ENCODE measurements around the gene VDAC1. TPM values are rescaled to one million over a fixed set of nuclear protein-coding genes. Genes with fewer than 3 reads are reported as not detected.
"Not testable (repeated sequence)": the region's sequence is repeated elsewhere in the genome, so short reads cannot be mapped to it uniquely, and the experiment has no call there.

The VDAC1 gene, protein sequence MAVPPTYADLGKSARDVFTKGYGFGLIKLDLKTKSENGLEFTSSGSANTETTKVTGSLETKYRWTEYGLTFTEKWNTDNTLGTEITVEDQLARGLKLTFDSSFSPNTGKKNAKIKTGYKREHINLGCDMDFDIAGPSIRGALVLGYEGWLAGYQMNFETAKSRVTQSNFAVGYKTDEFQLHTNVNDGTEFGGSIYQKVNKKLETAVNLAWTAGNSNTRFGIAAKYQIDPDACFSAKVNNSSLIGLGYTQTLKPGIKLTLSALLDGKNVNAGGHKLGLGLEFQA
- total RNA-seq, result 189 and 220 TPM in 2 replicates

DNA sequence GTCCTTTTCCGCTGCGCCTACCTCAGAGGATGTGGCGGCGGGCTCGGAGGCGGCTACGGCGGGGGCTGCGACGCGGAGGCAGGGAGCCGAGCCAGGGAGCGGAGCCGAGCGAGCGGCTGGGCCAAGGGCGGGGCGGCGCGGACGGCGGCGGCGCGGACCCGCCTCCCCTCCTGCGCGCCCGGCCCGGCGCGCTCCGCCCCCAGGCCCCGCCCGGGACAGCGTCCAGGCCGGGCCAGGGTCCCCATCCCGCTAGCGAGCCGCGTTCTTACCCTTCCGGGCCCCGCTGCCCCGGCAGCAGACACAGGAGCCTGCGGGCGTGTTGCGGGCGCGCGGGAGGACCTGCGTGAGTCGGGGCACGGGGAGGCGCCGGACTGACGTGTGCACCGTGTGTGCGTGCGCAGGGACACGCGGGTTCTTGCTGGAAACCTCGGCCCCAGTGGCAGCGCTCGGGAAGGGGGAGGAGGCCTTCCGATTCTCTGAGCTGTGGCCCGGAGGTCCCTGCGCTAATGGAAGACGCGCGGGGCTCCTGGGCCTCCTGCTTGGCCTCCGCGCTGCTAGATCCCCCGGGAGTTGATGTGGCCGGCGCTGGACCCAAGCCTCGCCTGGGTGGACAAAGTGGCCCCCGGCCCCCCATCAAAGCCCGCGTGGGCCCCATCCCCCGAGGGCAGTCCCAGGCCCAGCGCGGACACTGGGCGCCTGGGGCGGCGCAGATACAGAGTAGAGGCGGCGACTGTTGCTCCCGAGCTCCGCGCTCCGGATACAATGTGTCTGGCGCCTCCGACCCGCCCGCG, at the start of gene VDAC1:
Gene VDAC1 (minus strand): TSS at position 350 of the 791 bp plus-strand sequence. CDS start 11,963 bp downstream, outside the sequence.
- peak; percentile 82 to 87 for DNase-seq (ENCODE audit: low read depth in 2 of 2)

DNA sequence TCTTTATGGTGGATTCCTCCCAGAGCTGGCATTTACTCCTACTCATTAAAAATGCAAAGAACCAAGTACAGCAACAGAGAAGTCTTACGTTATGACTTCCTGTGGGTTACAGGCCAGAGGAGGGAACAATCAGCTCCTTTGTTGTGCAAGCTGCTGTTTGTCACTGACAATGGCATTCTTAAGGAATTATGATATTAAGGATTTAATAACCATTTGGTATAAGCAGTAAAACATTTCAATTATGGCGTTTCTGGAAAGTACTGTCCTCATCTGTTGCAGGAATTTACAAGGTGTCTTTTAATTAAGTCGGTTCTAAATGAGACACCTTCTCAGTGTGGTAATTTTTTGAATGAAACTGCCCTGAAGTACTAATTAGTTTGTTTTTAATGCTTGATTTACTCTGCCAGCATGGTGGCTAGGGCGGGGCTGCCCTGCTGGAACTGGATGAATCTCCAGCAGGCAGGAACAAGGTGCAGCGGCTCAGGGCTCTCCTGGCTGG, 49.1 kb upstream of the VDAC1 start:
- no peak for DNase-seq (ENCODE audit: low read depth in 2 of 2)

DNA sequence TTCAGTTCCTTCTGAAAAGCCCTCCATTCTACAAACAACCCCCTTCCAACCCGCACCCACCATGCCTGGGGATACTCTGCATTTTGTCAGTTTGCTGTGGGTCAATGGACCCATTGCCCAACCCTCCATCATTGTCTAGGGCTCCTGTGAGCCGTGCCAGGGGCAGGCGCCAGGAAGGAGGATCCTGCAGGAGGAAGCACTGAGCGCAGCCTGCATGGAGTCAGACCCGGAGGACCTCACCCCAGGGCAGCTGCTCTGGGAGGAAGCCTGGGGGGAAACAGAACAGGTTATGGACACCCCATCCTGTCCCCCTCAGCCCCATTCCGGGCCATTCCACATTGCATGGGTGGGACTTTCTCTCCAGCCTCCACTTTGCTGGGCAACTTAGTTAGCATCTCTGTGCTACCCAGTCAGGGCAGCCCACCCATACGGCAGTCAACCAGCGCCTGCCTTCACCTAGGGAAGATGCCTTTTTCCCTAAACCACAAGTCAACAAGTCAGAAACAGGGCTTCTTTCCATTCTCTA, 48.6 kb upstream of the VDAC1 start:
- DNase-seq (ENCODE audit: low read depth in 2 of 2), result no peak

DNA sequence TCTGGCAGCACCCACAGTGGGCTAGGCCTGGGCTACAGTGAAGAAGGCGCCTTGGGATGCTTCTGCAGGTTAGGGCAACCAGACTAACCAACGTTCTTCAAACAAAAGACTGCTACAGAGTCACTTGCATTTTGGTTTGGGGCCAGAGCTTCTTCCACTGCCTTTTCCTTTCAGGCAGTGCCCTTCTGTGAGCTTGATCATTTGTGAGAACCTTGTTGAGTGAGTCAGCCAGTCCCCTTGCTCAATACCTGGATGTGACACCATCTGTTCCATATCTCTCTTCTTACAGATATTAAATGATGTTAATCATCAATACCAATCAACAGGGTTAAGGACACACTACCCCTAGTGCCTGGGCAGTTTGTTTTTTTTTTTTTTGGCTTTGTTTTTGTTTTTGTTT, 46.5 kb upstream of the VDAC1 start:
- no peak for DNase-seq (ENCODE audit: low read depth in 2 of 2)

DNA sequence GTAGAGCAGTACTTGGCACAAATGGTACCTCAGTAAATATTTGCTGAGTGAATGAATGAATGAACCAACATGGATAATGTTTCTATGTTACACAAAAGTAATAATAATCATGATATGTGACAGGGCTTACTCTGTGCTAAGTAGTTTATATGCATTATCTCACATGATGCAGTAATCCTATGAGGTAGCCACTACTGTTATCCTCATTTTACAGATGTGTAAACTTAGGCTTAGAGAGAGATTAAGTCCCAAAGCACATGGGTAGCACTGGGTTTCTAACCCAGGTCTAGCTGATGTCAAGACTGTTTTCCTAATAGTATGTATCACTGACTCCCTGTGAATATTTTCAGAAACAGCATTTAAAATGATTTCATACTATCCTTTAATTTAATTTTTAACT, 44.1 kb upstream of the VDAC1 start:
- no peak for DNase-seq (ENCODE audit: low read depth in 2 of 2)

DNA sequence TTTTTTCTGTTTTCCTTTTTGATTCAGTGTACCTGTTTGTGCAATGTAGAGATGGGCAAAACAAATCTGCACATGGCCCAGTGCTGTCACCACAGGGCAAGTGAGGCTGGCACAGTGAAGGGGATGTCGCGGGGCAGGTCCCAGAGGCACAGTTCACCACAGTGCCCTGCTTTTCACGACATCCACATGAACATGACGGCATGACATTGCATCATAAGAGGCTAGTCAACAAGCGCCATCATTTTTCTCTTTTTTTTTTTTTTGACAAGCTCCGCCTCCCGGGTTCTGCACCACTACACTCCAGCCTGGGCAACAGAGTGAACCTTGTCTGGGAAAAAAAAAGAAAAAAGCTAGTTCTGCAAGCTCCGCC, 42.9 kb upstream of the VDAC1 start:
- no peak for DNase-seq (ENCODE audit: low read depth in 2 of 2)

DNA sequence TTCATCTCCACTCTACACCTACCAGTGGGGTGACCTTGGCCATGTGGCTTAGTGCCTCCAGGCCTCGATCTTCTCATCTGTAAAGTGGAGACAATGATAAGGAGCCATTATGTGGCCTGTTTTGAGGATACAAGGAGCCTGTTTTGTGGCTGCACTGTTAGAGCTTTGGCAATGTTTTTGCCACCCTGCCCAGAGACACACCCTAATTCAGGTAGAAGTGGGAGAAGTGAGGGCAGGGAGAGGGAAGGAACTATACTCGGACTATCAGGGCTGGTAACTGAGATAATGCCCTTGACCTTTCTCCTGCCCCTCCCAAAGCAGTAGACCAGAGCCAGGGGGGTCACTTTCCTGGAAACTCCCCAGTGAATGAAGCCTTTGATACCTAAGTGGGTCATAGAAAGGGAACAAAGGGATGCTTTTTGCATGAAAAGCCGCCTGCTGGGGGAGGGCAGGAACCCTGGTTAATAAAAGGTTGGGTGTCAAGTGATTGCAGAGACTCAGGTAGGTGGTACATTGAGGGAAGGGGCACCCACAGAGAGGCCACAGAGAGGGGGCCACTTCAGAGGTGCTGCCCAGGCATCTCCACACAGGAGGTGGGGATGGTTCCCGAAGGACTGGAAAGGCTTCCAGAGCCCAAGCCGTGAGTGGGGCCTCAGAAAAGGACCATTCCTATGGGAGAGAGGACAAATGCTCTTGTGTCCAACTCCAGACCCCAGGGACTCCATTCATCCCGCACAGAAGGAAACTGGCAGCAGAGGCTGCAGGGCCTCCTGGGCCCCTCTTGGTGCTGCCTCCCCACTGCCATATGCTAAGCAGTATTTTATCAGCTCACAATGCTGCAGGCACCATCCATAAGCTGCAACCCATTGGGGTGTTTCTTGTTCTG, 42.3 kb upstream of the VDAC1 start:
- DNase-seq (ENCODE audit: low read depth in 2 of 2), result no peak

DNA sequence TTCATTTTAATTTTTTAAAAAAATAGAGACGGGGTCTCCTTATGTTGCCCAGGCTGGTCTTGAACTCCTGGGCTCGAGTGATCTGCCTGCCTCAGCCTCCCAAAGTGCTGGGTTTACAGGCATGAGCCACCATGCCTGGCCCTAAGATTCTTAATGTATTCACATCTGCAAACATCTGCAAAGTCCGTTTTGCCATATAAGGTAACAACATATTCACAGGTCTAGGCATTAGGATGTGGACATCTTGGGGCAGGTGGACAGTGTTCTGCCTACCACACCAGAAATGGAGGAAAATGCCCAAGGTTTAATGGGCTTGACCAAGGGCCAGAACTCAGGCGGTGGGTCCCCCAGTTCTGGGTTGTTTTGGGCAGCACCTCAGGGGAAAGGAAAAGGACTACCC, 41.6 kb upstream of the VDAC1 start:
- no peak for DNase-seq (ENCODE audit: low read depth in 2 of 2)

DNA sequence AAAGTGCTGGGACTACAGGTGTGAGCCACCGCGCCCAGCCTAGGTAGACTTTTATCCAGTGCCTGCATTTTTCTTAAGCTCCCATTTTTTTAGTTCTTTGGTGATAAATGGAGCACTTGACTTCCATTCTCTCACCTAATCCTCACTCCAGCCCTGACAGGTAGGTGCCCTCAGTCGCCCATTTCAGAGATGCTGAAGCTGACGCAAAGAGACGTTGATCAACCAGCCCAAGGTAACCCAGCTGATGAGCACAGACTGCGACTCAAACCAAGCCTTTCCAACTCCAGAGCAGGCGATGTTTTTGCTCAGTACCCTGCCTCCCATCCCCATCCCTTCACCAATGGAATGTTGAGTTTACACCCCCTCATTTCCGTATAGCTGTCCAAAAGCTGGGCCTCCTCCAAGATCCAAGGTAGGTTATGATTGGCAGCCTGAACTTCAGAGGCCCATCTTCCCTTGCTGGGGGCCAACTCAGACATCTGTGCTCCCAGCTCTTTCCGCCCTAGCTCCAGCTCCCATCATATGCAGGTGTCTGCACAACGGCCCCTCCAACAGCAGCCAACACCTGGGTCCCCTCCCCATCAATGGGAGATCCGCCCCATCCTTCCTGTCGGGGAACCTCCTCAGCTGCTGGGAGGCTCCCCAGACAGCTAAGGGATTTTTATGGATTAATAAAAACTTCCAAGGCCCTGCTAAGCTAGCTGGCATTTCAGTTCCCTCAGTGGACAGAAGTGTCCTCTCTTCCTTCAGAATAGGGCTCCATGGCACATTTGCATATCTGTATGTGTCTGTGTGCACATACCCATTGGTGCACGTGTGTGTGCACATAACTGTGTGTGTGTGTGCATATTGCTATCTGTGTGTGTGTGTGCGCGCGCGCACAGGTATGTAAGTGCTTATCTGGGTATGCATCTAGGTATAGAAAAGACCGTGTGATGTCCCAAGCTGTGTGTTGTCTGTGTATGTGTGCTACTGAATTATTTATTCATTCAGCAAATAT, 39.3 kb upstream of the VDAC1 start:
- no peak for DNase-seq (ENCODE audit: low read depth in 2 of 2)

DNA sequence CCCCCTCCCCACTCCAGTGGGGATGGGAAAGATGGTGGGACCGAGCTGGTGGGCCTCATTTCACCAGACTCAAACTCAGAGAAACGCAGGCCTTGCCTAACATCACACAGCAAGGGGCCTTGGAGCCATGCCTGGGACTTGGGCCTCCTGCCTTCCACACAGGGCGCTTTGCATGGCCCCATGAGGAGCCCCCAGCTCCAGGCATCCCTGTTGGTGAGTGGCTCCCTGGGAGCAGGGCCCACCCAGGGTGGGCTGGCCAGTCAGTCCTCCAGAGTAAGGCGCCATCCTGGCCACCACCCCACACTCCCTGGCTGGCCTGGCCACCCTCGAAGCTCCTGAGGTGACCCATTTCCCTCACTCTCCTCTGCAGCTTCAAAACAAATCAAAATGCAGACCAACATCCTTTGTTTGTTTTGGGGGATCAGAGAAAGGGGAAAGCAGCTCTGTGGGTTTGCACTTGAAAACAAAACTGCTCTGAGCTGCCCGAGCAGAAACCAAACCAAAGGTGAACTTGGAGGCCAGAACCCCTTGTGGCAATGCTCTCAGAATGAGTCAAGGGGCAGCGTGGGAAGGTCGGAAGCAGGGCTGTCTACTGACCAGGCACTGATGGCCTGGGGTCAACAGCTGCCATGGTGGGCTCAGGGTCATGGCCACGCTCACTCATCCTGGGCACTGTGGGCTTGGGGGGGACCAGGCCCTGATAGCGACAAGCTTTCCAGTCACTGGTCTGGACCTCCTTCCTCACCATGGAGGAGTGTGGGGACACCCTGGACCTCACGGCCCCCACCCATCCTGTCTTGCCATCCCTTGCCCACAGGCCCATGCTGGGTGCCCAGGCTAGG, 37.0 kb upstream of the VDAC1 start:
- DNase-seq (ENCODE audit: low read depth in 2 of 2), result no peak

DNA sequence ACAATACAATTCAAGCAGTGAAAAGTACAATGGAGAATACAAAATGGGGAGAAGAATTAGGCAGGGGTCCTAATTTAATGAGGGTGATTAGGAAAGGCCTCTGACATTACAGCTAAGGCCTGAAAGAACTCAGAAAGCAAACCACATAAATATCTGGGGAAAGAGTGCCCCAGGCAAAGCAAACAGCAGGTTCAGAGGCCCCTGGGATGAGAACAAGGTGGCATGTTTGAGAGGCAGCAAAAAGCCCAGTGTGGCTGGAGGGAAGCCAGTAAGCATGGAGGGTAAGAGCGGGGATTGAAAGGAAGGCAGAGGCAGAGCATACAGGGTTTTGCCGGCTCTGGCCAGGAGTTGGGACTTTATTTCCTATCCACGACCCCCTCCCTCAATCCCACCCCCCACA, 33.4 kb upstream of the VDAC1 start:
- no peak for DNase-seq (ENCODE audit: low read depth in 2 of 2)

DNA sequence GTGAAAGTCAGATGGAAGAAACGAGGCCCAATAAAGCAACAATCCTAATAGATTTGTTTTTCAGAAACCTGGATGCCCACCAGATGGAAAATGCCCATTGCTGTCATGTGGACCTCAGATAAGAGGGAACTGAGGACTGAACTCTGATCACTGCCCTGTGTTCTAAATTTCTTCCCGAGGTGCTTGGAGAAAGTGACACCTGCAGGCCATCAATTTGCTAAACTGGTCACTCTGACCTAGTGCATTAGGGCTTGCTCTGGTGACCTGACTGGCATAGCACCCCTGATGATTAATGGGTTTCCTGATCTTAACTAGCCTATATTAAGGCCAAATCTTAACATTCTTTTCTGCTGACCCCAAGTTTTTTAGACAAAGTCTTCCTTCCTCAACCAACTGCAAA, 32.4 kb upstream of the VDAC1 start:
- DNase-seq (ENCODE audit: low read depth in 2 of 2), result no peak

DNA sequence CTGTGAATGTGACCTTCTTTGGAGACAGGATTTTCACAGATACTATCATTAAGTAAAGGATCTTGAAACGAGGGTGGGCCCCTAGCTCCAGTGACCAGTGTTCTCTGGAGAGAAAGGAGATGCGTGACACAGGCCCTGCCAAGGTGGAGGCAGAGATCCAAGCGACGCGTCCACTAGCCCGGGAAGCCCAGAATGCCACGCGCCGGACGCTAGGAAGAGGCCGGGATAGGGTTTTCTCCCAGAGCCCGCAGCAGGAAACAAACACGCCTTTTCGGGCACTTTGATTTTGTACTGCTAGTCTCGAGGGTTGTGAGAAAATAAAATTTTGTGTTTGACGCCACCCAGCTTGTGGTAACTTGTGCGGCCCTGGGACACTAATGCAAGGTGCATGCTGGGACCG, 29.6 kb upstream of the VDAC1 start:
- DNase-seq (ENCODE audit: low read depth in 2 of 2), result no peak

DNA sequence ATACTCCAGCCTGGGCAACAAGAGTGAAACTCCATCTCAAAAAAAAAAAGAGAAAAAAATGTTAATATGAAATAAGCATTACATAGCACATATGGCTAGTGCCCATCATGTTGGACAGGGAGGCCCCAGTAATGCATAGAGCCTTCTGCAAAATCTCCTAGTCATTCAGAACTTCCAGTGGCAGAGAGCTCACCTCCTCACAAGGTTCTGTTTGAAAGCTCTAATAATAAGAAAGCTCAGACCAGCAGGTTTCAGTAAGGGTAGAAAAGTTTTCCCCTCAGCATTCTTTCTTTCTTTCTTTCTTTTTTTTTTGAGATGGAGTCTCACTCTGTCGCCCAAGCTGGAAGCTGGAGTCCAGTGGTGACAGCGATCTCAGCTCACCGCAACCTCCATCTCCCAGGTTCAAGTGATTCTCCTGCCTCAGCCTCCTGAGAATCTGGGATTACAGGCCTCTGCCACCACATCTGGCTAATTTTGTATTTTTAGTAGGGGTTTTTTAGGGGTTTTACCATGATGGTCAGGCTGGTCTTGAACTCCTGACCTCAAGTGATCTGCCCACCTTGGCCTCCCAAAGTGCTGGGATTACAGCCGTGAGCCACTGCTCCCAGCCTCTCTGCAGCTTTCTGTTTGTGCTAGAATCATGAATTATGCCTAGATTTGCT, 25.7 kb upstream of the VDAC1 start:
- DNase-seq (ENCODE audit: low read depth in 2 of 2), result not testable (repeated sequence)

DNA sequence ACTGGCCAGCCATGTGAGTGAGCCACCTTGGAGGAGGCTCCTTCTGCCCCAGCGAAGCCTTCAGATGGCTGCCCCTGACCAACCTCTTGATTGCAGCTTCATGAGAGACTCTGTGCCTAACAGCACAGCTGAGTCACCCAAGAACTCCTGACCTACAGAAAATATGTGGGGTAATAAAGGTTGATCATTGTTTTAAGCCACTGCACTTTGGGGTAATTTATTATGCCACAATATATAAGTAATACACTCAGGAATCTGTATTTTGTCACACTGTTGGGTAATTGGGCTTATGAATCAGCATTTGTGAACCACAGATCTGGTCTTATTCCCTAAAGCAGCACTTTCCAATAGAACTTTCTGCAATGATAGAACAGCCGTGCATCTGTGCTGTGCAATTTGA, 24.4 kb upstream of the VDAC1 start:
- no peak for DNase-seq (ENCODE audit: low read depth in 2 of 2)

DNA sequence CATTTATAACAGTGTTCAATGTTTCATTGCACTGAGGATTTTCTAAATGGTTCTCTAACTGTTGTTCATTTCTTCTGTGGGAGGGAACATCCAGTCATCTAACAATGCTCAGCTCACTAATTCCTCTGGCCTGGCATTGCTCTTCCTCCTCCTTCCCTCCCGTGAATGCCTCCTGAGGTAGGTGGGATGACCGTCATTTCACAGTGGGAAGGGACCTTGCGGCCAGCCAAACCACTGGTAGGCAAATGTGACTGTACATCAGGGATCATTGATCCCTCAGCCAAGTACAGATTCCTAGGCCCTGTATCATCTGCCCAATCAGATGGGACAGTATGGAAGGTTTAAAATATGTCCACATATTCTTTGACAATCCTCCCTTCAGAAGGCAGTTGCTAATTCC, 23.7 kb upstream of the VDAC1 start:
- no peak for DNase-seq (ENCODE audit: low read depth in 2 of 2)

DNA sequence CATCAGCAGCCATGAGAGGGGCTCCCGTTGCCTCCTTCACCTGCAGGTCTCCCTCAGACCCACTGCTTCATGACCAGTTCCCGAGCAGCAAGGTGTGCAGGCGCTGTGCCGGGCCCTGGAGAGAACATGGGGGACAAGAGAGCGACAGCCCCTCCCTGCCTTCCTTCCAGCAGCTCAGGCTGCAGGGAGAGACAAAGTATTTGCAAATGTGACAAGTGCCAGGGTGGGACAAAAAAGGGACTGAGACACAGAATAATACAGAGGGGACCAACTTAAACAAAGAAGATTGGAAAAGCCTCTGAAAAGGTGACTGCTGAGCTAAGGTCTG, 22.5 kb upstream of the VDAC1 start:
- DNase-seq (ENCODE audit: low read depth in 2 of 2), result no peak

DNA sequence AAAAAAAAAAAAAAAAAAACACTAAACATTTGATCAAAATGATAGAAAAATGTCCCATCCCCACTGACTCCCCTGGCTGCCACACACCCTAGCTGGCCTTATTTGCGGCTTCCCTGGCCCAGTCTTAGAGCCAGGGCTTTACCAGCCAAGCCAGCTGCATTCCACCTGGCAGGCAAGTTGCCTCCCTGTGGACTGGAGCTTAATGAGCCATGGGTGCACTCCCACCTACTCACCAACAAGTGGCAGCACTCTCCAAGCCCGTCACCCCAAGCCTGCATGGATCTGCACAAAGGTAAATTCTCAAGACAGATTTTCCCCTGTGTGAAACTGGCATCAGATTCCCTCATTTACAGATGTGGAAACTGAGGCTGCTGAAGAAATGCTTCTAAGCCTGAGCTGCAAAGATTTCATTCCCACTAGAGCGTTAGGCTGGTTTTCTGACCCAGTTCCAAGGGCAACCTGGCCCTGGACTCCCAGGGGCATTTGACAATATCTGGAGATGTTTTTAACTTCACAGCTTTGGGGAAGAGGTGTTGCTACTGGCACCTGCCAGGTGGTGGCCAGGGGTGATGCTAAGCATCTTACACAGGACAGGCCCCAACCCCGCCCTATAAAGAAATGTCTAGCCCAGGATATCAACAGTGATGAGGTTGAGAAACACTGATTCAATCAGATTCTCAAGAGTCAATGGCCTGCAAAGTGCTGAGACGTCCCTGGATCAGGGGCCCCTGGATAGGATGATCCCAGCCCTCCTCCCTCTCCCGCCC, 21.9 kb upstream of the VDAC1 start:
- peak; percentile 71 to 74 for DNase-seq (ENCODE audit: low read depth in 2 of 2)
